ENCODE results near the gene FCHO2.

GRCh38 chr5:72940082-72940481 is 15.8 kb upstream of the FCHO2 start:
- TF ChIP-seq ZNF274 (IDR thresholded peaks at IDR 0.05; ENCODE audit: low read depth, low read length) = no peak
- TF ChIP-seq YY1 (IDR thresholded peaks at IDR 0.05; ENCODE audit: insufficient read depth, insufficient read length) = no peak
- TF ChIP-seq SUZ12 (IDR thresholded peaks at IDR 0.05; ENCODE audit: extremely low read depth, insufficient read depth, insufficient read length) = no peak

Measured in NT2/D1 (cell line).